ENCODE results near the gene CFAP119. TPM values are rescaled to one million over a fixed set of nuclear protein-coding genes. Genes with fewer than 3 reads are reported as not detected.
A peak's percentile ranks its signal among the peaks of the same experiment; 100 is the strongest.

The CFAP119 gene
- total and polyA plus RNA-seq, 9 of the 15 experiments (the other 6 are each of a cell fraction or from before 2014, with no cell fraction given): 5.5 to 33.7 (median 9.6) TPM

DNA sequence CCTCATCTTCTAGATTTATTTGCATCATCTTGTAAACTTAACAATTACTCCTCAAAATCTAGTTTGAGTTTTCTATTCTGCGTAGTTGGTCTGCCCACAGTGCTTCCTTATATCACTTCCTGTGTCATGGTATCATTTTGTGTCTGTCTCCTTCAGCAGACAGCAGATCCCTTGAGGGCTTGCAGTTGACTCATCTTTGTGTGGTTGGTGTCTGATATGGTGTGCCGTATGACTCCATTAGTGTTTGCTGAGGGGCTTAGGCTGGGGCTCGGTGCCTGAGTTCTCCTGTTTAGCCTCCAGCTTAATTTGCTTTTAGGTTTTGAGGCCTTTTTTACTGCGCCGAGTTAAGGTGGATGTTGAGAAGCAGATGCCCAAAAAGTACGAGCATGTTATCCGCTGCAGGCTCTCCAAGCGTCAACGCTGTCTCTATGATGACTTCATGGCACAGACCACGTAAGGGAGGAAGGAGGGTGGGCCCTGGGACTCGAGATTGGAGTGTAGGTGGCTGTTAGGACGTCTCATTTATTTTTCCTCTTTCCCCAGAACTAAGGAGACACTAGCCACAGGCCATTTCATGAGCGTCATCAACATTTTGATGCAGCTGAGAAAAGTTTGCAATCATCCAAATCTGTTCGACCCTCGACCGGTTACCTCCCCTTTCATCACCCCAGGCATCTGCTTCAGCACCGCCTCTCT, 46.0 kb downstream of the CFAP119 start (continued):
- TF ChIP-seq JUND (IDR thresholded peaks at IDR 0.05; ENCODE audit: borderline replicate concordance, low read depth, low read length) (peak; percentile 15; the same call in 1 of the 2 replicates), JUND (tag; IDR thresholded peaks at IDR 0.05; ENCODE audit: borderline replicate concordance, low read depth, low read length) (peak; percentile 27; the same call in 1 of the 3 replicates), CBFA2T3 (IDR thresholded peaks at IDR 0.05) (peak; percentile 27; the same call in 1 of the 2 replicates), TCF3 (CRISPR knock-in tag; IDR thresholded peaks at IDR 0.05) (0 out of 2 replicates have a peak, but pooled peaks have one; percentile 24), POLR3A (IDR thresholded peaks at IDR 0.05; ENCODE audit: borderline replicate concordance, extremely low read depth, insufficient read depth, insufficient read length) (no peak), ZNF282 (CRISPR knock-in tag; IDR thresholded peaks at IDR 0.05) (no peak)

DNA sequence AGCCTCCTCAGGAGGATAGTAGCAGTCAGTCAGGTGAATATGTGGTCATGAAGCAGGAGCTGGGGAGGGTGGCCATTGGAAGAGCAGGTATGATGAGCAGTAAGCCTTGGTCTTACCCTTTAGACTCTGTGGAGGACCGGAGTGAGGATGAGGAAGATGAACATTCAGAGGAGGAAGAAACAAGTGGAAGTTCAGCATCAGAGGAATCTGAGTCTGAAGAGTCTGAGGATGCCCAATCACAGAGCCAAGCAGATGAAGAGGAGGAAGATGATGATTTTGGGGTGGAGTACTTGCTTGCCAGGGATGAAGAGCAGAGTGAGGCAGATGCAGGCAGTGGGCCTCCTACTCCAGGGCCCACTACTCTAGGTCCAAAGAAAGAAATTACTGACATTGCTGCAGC, 50.1 kb downstream of the CFAP119 start:
- FAIRE-seq: no peak
- Histone ChIP-seq H3K9ac (ENCODE audit: insufficient read depth in 1 of 2, low read depth in 2 of 2, low read length in 2 of 2) (no peak overlapping the region), H3K36me3 (ENCODE audit: control insufficient read depth, insufficient read depth, low read length) (peaks cover 96% of the 10 kb centered on the region), H4K20me1 (replicated peaks; ENCODE audit: control insufficient read depth, insufficient read depth, low read length) (no peaks in the 10 kb centered on the region), H3K4me1 (replicated peaks in 1 of 2; ENCODE audit: control insufficient read depth in 2 of 2, insufficient read depth in 2 of 2, low read length in 2 of 2) (no peaks in the 10 kb centered on the region), H3K27me3 (ENCODE audit: control insufficient read depth in 2 of 2, insufficient read depth in 2 of 2, low read length in 2 of 2) (no peaks in the 10 kb centered on the region), H3K9me3 (replicated peaks; ENCODE audit: control insufficient read depth, insufficient read depth, low read depth, low read length) (no peaks in the 10 kb centered on the region), H3K4me3 (no peak overlapping the region), H3K9me1 (ENCODE audit: control insufficient read depth, insufficient read depth, low read length) (no peaks in the 10 kb centered on the region), H3K4me2 (ENCODE audit: insufficient read depth, low read length) (no peak overlapping the region), H3K79me2 (ENCODE audit: control insufficient read depth, insufficient read depth, low read length) (peaks cover 13% of the 10 kb centered on the region), H2AFZ (ENCODE audit: low read depth, low read length) (no peak overlapping the region), H3K27ac (ENCODE audit: extremely low read depth, low read depth, low read length) (no peak overlapping the region)
- ChIA-PET CTCF (ENCODE audit: low intra/inter-chr PET ratio) (no interaction called here), POLR2A (interaction anchor here (0.6 to 2.5 kb wide), 9 partner anchors 9 to 647 kb away, joined by 3 to 10 read pairs (median 4); no protein-coding TSS in a partner anchor)
- no peak for ATAC-seq
- WGBS (ENCODE audit: insufficient coverage, low coverage, missing lambda C conversion rate): 88% methylated on average over 1 of the region's 1 CpG
- TSS peak; percentile 41 for BruUV-seq (replicated peaks)
- peak in 1 of 4 experiments; percentile 13 for DNase-seq (ENCODE audit: extremely low read depth in 1 of 4, low spot score in 3 of 4)
- in situ Hi-C loops (cut with MboI) (no loop called here), intact Hi-C loops (cut with micrococcal nuclease) (loop anchor here (10.0 kb wide), 1 partner anchor 63 kb away; no protein-coding TSS in a partner anchor)
- no peak for TF ChIP-seq MXI1 (IDR thresholded peaks at IDR 0.05; ENCODE audit: low read depth, low read length)
- no peak for TF ChIP-seq KAT7 (CRISPR knock-in tag; IDR thresholded peaks at IDR 0.05; ENCODE audit: borderline replicate concordance)
- no peak for TF ChIP-seq STAT6 (CRISPR knock-in tag; IDR thresholded peaks at IDR 0.05)
- no peak for TF ChIP-seq NEUROD1 (IDR thresholded peaks at IDR 0.05; ENCODE audit: borderline replicate concordance, low read depth, low read length, partially characterized antibody)
- no peak for TF ChIP-seq ZNF347 (CRISPR knock-in tag; IDR thresholded peaks at IDR 0.05; ENCODE audit: low read depth)
- TF ChIP-seq ZBTB12 (CRISPR knock-in tag; IDR thresholded peaks at IDR 0.05): no peak
- no peak for TF ChIP-seq ZFP36 (IDR thresholded peaks at IDR 0.05; ENCODE audit: low read depth, low read length, partially characterized antibody)
- no peak for TF ChIP-seq CBFA2T2 (conservative IDR thresholded peaks at IDR 0.05)

Data from K562 (cell line).